GM12873 (cell line): Measurements from ENCODE around the gene FGF6.

Source experiments
- TF ChIP-seq, protein P1 (sequence below): IDR thresholded peaks from 2 replicates; pipeline ENCODE4 v1.5.1; 2012; ENCODE audit warnings: low read depth, mild to moderate bottlenecking, moderate library complexity, low read length, control low read depth; ENCODE audit not compliant: insufficient read depth; ENCODE audit errors: missing control alignments

Gene FGF6

DNA sequence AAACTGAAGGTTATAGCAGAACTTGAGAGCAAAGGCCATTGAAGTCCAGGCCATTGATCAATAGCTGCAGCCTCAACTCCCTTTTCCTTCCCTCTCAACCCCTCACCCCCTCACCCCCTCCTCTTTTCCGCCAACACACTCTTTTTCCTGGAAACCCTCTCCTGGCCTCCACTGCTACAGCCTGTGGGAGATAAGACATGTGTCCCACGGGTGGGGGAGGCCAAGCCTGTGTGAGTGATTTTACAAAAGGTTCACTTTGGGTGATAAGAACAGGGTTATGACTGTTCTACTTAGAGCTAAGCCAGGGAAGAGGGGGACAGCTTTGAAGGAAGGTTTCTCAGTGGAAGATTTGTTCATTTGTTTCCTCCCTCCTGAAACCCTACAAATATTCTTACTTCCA, 57.0 kb downstream of the FGF6 start:
- TF ChIP-seq, protein P1, sequence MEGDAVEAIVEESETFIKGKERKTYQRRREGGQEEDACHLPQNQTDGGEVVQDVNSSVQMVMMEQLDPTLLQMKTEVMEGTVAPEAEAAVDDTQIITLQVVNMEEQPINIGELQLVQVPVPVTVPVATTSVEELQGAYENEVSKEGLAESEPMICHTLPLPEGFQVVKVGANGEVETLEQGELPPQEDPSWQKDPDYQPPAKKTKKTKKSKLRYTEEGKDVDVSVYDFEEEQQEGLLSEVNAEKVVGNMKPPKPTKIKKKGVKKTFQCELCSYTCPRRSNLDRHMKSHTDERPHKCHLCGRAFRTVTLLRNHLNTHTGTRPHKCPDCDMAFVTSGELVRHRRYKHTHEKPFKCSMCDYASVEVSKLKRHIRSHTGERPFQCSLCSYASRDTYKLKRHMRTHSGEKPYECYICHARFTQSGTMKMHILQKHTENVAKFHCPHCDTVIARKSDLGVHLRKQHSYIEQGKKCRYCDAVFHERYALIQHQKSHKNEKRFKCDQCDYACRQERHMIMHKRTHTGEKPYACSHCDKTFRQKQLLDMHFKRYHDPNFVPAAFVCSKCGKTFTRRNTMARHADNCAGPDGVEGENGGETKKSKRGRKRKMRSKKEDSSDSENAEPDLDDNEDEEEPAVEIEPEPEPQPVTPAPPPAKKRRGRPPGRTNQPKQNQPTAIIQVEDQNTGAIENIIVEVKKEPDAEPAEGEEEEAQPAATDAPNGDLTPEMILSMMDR = no peak

DNA sequence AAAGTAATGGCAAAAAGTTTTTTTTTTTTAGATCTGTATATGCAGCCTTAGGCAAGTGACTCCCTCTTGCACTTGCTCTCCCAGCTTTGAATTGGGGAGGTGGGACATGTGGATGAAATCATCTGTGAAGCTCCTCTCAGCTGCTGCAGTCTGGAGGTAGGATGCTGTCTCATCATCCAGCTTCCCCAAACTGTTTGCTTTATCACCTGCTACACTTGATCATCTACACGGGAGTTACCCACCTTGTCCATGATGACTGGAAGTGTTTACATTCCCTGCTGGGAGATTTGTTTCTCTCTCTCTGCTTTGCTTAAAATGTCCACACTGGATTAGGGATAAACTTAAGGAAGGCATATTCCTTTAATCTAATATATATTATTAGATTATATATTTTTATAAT, 57.6 kb downstream of the FGF6 start:
- TF ChIP-seq, protein P1 = no peak

DNA sequence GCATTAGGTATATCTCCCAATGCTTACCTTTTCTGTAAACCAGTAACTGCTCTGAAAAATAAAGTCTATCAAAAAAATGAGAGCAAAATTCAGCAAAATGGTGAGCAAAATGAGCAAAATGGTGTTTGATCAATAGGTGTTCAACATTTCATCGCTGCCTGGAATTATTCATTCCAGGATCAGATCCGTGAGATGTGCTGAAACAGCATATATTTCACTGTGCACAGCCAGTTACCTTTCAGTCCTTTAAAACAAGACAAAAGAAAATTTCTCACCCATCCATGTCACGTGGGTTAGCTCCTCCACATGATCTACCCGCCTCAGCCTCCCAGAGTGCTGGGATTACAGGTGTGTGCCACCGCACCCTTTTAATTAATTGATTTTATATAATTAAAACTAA, 58.0 kb downstream of the FGF6 start:
- TF ChIP-seq, protein P1 = no peak

DNA sequence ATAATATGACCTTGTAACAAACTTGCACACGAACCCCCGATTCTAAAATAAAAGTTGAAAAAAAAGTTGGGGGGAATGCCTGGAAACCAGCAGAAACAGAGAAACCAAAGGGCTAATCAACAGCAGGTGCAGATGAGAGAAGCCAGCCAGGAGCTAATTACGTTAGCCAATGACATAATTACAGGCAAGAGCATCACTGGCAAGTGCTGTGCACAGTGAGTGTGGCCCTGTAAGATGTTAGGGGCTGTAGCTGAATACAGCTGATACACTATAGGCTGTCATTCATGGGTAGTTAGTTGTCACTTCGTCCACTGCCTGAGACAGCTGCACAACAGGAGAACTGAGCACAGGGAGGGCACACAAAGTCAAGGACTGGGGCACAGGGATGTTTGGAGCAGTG, 58.8 kb downstream of the FGF6 start:
- TF ChIP-seq, protein P1 = no peak
